Spleen (tissue), 7 donors: Measurements from ENCODE around the gene FRMD4A.

ENCODE experiments used
- CTCF ChIP-seq, 11 experiments: fragments of 200-600 bp in 7 of 11; fragments of 450-650 bp in 4 of 11; sonication (generic) in 4 of 11; IDR thresholded peaks in 8 of 11; conservative IDR thresholded peaks in 3 of 11; 1 replicate in 7 of 11; 2 replicates in 4 of 11; pipeline versions ENCODE4 v1.4.0 to v1.8.0; 2016 to 2021; ENCODE audit warnings: antibody characterized with exemption in 11 of 11, inconsistent platforms in 4 of 11, mild to moderate bottlenecking in 1 of 11
- POLR2AphosphoS5 ChIP-seq, 3 donors: sonication (generic); formaldehyde crosslinking; IDR thresholded peaks; one replicate each; pipeline ENCODE4 v1.5.1; 2017; ENCODE audit warnings: antibody characterized with exemption in 3 of 3
- donor health status: DM: no; HTN: no; CAD: no; lungs with moderate emphysema.
- donor health status: DM: no; HTN: no; CAD: no.
- donor health status: DM: no; HTN: no; CAD: no.

- TF ChIP-seq POLR2AphosphoS5 (IDR thresholded peaks at IDR 0.05) (peak in 1 of 3 donors; percentile 5), CTCF (IDR thresholded peaks at IDR 0.05 in 8 of 11, conservative IDR thresholded peaks at IDR 0.05 in 3 of 11) (no peak)
Observed at GRCh38 chr10:13834581-13835286, 496.0 kb downstream of the FRMD4A start.
